Measurements from ENCODE around the gene FER1L5. TPM values are rescaled to one million over a fixed set of nuclear protein-coding genes. Genes with fewer than 3 reads are reported as not detected.

The FER1L5 gene
- total and polyA plus RNA-seq, 12 donors, result 0.01 to 0.14 (median 0.07) TPM; not detected in 5

DNA sequence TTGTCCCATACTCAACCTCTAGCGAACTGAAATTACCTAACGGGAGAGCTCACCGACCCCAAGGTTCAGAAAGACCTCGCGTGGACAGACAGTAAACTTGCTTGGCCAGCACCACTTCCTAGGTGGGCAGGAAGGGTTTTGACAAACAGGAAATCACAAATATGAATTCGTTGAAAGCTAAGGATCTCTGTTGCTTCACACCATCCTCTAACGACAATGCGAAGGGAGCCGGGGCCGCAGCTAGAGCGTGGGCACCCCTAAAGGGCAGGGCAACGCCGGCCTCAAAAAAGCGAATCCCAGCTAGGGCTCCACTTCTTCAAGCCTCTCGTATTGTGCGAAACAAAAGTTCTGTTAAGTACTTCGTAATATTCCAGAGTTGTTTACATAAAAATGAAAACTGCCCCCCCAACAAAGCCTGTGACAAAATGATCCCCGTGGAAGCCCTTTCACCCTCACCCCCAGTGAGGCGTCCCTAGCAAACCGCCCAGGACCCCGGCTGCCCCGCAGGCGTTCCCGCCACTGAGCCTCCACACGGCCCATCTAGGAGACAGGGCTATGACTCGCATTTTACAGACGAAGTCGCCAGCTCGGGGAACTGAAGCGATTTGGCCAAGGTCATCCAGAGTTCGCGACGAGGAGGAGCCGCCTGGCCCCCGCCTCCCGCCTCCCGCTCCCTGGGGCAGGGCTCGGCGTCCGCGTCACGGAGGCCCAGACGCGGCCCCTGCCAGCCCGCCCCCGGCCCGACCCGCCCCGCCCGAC, 5.0 kb upstream of the FER1L5 start:
- TF ChIP-seq, protein P1, sequence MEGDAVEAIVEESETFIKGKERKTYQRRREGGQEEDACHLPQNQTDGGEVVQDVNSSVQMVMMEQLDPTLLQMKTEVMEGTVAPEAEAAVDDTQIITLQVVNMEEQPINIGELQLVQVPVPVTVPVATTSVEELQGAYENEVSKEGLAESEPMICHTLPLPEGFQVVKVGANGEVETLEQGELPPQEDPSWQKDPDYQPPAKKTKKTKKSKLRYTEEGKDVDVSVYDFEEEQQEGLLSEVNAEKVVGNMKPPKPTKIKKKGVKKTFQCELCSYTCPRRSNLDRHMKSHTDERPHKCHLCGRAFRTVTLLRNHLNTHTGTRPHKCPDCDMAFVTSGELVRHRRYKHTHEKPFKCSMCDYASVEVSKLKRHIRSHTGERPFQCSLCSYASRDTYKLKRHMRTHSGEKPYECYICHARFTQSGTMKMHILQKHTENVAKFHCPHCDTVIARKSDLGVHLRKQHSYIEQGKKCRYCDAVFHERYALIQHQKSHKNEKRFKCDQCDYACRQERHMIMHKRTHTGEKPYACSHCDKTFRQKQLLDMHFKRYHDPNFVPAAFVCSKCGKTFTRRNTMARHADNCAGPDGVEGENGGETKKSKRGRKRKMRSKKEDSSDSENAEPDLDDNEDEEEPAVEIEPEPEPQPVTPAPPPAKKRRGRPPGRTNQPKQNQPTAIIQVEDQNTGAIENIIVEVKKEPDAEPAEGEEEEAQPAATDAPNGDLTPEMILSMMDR (IDR thresholded peaks at IDR 0.05), result no peak
- Histone ChIP-seq H3K27me3 (no peaks in the 10 kb centered on the region), H3K27ac (peak overlapping the region; percentile 88 to 98 (median 94)), H3K9me3 (no peaks in the 10 kb centered on the region), H3K36me3 (peaks cover 0 to 37% (median 11%) of the 10 kb centered on the region in 9 donors), H3K4me3 (peak overlapping the region; percentile 60 to 90 (median 74)), H3K4me1 (peaks cover 0 to 50% (median 38%) of the 10 kb centered on the region in 9 donors)
- DNase-seq (peak; percentile 88 to 89), ATAC-seq (peak; percentile 91 to 95 (median 94))
- 0% methylated on average over 42 to 50 of the region's 50 CpGs for WGBS, 2 donors
- intact Hi-C loops (cut with DNase I), result loop anchor here in 5 of 10 donors (1.0 to 10.0 kb wide), 10 partner anchors 100 to 327 kb away; partner anchors contain the start of genes CNNM4 (in 5 of the 5), ARID5A (in 2 of the 5), LMAN2L (in 2 of the 5) and ANKRD39 (in 1 of the 5)

DNA sequence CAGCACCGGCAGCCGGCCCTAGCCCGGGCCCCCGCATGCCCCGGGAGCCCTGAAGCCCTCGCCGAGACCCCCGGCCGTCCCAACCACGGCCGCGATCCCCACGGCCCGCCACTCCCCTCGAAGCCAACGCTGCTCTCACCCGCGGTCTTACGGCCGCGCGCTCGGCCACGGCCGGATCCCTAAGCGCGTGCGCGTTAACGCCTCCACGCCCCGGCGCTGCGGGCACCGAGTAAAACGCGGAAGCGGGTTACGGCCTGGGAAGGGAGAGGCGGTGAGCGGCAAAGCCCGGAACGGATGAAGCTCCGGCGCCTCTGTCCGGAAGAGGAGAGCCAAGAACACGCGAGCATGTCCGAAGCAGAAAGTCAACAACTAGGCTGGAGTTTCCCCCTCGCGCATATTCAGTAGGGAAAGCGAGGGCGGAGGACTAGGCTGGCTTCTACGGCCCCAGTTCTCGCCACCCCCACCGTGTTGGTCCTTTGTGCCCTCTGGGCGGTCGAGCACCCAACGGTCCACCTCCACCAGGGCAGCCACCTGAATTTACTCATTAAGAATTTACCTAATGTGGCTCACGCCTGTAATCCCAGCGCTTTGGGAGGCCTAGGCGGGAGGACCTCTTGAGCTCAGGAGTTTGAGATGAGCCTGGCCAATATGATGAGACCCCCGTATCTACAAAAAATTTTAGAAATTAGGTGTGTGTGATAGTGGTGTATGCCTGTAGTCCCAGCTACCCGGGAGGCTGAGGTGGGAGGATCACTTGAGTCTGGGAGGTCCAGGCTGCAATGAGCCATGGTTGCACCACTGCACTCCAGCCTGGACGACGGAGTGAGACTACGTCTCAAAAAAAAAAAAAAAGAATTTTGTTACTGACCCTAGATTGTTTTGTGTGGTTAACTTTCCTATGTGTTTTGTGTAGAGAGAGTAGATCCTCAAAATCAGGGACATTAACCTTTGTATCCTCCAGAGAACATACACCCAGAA, 4.1 kb upstream of the FER1L5 start, which contains the start of gene KANSL3:
Gene KANSL3, minus strand, starts transcription at position 169 of the 978 bp plus-strand sequence. CDS start 1,177 bp downstream, outside the sequence.
- Histone ChIP-seq H3K27me3 (no peaks in the 10 kb centered on the region), H3K36me3 (peaks cover 0 to 28% (median 11%) of the 10 kb centered on the region in 9 donors), H3K4me3 (peak within 1 kb of the TSS; percentile 60 to 90 (median 74)), H3K4me1 (peaks cover 0 to 52% (median 36%) of the 10 kb centered on the region in 9 donors), H3K9me3 (no peaks in the 10 kb centered on the region), H3K27ac (peak within 1 kb of the TSS; percentile 88 to 98 (median 94))
- intact Hi-C loops (cut with DNase I), result loop anchor here in 5 of 10 donors (1.0 to 10.0 kb wide), 10 partner anchors 99 to 326 kb away; partner anchors contain the start of genes CNNM4 (in 5 of the 5), ARID5A (in 2 of the 5), LMAN2L (in 2 of the 5) and ANKRD39 (in 1 of the 5)
- DNase-seq, result peak; percentile 89 to 91
- TF ChIP-seq, protein P1 (IDR thresholded peaks at IDR 0.05), result no peak
- WGBS, 2 donors, result 8 to 9% methylated on average over 53 to 67 of the region's 67 CpGs
- ATAC-seq, result peak; percentile 84 to 92 (median 90)

DNA sequence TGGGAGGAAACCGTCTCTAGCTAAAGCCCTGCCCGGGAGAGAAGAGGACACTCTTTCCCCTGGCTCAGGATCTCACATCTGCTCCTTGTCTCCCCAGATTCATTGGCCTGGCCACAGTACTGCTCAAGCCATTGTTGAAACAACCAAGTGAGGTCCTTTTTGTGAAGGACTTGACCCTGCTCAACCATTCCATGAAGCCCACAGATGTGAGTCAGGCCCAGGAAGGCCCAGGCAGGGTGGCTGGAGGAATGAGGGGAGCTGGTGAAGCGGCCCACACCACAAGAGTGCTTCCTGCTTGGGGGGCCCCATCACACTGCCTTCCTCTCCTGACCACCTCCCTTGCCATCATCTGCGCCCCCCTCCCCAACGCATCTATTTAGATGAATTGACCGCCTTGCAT, 5.1 kb downstream of the FER1L5 start:
- ATAC-seq (no peak), DNase-seq (no peak)
- intact Hi-C loops (cut with DNase I), result no loop called here
- H3K4me3 ChIP-seq, result no peak overlapping the region
- no peaks in the 10 kb centered on the region for H3K27me3 ChIP-seq
- TF ChIP-seq, protein P1 (IDR thresholded peaks at IDR 0.05), result no peak
- WGBS, 2 donors, result 95 to 97% methylated on average over 6 of the region's 6 CpGs
- H3K27ac ChIP-seq, result no peak overlapping the region
- no peaks in the 10 kb centered on the region for H3K9me3 ChIP-seq
- H3K36me3 ChIP-seq, result no peaks in the 10 kb centered on the region
- H3K4me1 ChIP-seq, result peaks cover 0 to 5% (median 0%) of the 10 kb centered on the region in 9 donors
